GM19328 (cell line): Measurements from ENCODE around the gene EVPLL.
"Not testable (repeated sequence)": the region's sequence is repeated elsewhere in the genome, so short reads cannot be mapped to it uniquely, and the experiment has no call there.

Experiments used
- ATAC-seq: cut with Tn5 transposase; IDR thresholded peaks from one replicate; pipeline ENCODE4 v1.9.1; 2021; ENCODE audit warnings: mild to moderate bottlenecking, moderate library complexity; ENCODE audit not compliant: unreplicated experiment

EVPLL gene

DNA sequence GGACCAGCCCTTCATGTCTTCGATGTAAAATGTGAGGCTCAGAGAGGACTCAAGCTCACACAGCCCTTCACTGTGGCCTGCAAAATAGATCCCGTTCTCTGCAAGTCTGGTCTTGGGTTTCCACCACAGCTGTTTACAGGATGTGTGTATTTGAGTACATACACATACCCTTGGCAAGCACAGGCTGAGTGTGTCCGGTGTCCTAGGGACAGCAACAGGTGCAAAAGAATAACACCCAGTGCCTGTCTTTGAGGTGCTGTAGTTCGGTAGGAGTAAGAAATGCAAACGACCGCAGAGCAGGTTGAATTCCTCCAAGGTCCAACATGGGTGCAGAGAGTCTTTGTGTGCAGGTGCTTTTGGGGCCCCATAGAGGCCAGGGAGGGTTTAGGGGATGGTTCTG, 44.9 kb downstream of the EVPLL start:
- ATAC-seq, result not testable (repeated sequence)

DNA sequence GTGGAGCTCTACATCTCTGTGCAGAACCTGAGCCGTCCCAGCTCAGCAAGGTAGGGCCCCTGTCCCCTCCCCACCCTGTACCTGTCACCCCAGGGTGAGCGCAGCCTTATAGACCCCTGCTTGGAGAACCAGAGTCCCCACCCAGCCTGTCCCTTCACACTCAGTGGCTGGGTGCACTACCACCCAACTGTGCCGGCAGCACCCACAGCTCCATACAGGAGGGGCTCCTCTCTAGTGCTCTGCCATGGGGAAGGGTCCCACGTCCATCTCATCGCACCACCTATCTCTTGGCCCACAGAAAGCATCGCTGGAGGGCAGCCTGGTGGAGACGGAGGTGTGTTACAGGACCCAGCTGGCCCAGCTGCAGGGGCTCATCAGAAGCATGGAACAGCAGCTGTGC, 45.4 kb downstream of the EVPLL start:
- ATAC-seq, result not testable (repeated sequence)

DNA sequence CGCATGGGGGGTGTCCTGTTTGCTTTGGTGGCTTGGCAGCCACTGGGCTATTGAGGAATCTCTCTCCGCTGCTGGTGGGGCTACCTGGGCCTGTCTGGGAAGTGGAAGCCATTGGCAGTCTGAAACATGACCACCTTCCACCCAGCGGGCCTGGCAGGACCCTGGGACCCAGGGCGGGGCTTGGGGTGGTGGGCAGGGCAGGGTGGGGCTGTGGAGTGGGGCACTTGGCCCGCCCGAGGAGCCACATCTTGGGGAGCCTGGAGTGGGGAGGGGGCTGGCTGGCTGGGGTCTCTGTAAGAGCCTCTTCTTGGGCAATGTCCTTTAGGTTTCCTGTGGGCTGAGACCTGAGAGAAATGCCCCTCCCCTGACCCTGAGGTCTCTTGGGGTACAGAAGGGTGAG, 48.0 kb downstream of the EVPLL start:
- not testable (repeated sequence) for ATAC-seq

DNA sequence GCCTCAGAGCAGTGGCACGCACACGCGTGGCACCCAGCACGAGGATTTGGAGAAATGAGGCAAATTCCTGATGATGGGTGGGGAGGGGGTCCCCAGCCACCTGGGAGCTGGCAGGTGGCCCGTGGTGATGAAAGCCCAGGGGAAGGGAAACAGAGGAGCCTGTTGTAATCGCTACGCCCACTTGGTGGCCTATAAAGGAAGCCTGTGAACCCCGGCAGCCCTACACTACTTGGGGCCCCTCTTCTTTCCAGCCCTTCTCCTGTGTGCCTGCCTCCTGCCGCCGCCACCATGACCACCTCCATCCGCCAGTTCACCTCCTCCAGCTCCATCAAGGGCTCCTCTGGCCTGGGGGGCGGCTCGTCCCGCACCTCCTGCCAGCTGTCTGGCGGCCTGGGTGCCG, 49.1 kb downstream of the EVPLL start:
- not testable (repeated sequence) for ATAC-seq

DNA sequence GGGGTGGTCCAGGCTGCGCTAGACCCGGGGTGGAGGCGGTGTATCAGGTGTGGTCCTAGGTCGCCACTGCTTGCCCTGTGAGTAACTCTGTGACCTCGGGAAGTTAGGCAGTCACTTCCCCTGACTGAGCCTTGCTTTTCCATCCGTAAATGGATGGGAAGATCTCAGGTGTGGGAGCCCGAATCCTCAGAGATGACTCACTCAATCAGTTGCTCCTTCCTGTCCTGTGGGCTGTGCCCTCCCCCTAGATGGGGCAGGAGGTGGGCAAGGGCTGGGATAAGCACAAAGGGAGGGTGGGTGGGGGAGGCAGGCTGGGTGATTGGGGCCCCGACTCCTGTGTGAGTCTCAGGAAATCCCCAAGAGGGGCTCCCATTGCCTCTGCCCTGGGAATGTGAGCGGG, 54.6 kb downstream of the EVPLL start:
- not testable (repeated sequence) for ATAC-seq
